Heart right ventricle (tissue), 16 donors: Measurements from ENCODE around the gene USP20. TPM values are rescaled to one million over a fixed set of nuclear protein-coding genes. Genes with fewer than 3 reads are reported as not detected.

ENCODE experiments used
- ATAC-seq, 8 donors: fragments of 200-7000 bp; cut with Tn5 transposase; one replicate each; pipeline ENCODE4 v1.9.1; 2020; ENCODE audit warnings: mild to moderate bottlenecking in 8 of 8, moderate library complexity in 8 of 8, moderate number of reproducible peaks in 1 of 8
- DNase-seq, 2 donors: peaks; one replicate each; pipeline ENCODE4 v3.0.0-alpha.2; 2020
- H3K27ac ChIP-seq, 10 donors: fragments of 200-600 bp; sonication (generic) in 2 of 10; one replicate each; pipeline versions ENCODE4 v1.5.0 to v1.8.0; 2020 to 2022; ENCODE audit warnings: mild to moderate bottlenecking in 3 of 10
- H3K27me3 ChIP-seq, 7 donors: fragments of 200-600 bp; one replicate each; pipeline ENCODE4 v1.8.0; 2021 to 2022; ENCODE audit warnings: mild to moderate bottlenecking in 2 of 7
- H3K36me3 ChIP-seq, 9 donors: fragments of 200-600 bp; sonication (generic) in 1 of 9; one replicate each; pipeline versions ENCODE4 v1.5.0 to v1.8.0; 2020 to 2022; ENCODE audit warnings: mild to moderate bottlenecking in 2 of 9
- H3K4me1 ChIP-seq, 9 donors: fragments of 200-600 bp; sonication (generic) in 1 of 9; one replicate each; pipeline versions ENCODE4 v1.5.0 to v1.8.0; 2020 to 2022; ENCODE audit warnings: mild to moderate bottlenecking in 4 of 9
- H3K4me3 ChIP-seq, 10 donors: fragments of 200-600 bp; sonication (generic) in 2 of 10; one replicate each; pipeline versions ENCODE4 v1.5.0 to v1.8.0; 2020 to 2022; ENCODE audit warnings: mild to moderate bottlenecking in 7 of 10, moderate library complexity in 2 of 10
- H3K9me3 ChIP-seq, 11 donors: fragments of 200-600 bp in 10 of 11; sonication (generic) in 2 of 11; one replicate each; pipeline versions ENCODE4 v1.5.0 to v1.8.0; 2013 to 2022; ENCODE audit warnings: mild to moderate bottlenecking in 2 of 11, control low read depth in 1 of 11, moderate library complexity in 1 of 11
- CTCF ChIP-seq, 9 donors: fragments of 200-600 bp; sonication (generic) in 2 of 9; IDR thresholded peaks; one replicate each; pipeline versions ENCODE4 v1.5.0 to v1.8.0; 2021 to 2022; ENCODE audit warnings: antibody characterized with exemption in 9 of 9, mild to moderate bottlenecking in 5 of 9, moderate library complexity in 1 of 9
- WGBS, 2 donors: extraction: QIAGEN DNeasy Blood & Tissue Kit; methylation state at CpG; one replicate each; pipeline ENCODE4 v1.1.7; 2013; ENCODE audit warnings: inconsistent platforms in 1 of 2; 5-methylcytosine and 5-hydroxymethylcytosine counted together
- intact Hi-C, 10 donors: fragments of 100-400 bp; cut with DNase I; formaldehyde crosslinking; loops; one replicate each; pipeline versions ENCODE4 v1.11.1 to v1.14.2; 2022
- polyA plus RNA-seq, 2 donors: library from polyadenylated mRNA; stranded (reverse); fragments of 200-250 nt; gene quantifications; one replicate each; pipeline ENCODE4 v1.2.3, GENCODE V29; 2013
- total RNA-seq, 10 donors: library from RNA; stranded (reverse); fragmentation: NEBNext Ultra II Directional in 3 of 10; extraction: Animal tissue kit (Norgen Biotek cat#: 25700) in 3 of 10; gene quantifications; one replicate each; pipeline versions ENCODE4 v1.2.1 to v1.2.4, GENCODE V29; 2021 to 2023
- donor health status: Arrhythmogenic right ventricular cardiomyopathy.
- donor health status: ischemic (EF 13 %, LVEDD 7.1; RV severe dilation, severe dysfunction).
- donor health status: healthy with polysubstance abuse.
- donor health status: DM: no; HTN: yes; CAD: no.
- donor health status: DM: no; HTN: no; CAD: no.
- donor health status: ischemic (EF 25% LVEDD 6.9; RV normal size, moderate dysfunction).
- donor health status: ischemic (EF 25% LVEDD 5.7; RV mildly dilated, moderate dysfunction).
- donor health status: healthy.
- donor health status: DM: yes; HTN: yes; CAD: no.
- donor health status: Ischemic cardiomyopathy.
- donor health status: ischemic (EF 35%, LVEDD 5.7; RV mildly dilated, moderate dysfunction).
- donor health status: nonischemic (EF 11% LVEDD 7.7; RV severe dilation, severe dysfunction).
- donor health status: DM: yes; HTN: yes; CAD: no.
- donor health status: PGD.
- donor health status: ischemic (EF 29% LVEDD 5.4; RV normal size, mild dysfunction).
- donor health status: nonischemic (EF 23%, LVEDD 6.1; RV moderate dilation, normal function).

Gene USP20
- total and polyA plus RNA-seq, 12 donors: 10.9 to 16.8 (median 12.5) TPM

- DNase-seq (no peak), ATAC-seq (no peak)
- 93 to 97% methylated on average over 8 of the region's 8 CpGs for WGBS, 2 donors
- H3K27me3 ChIP-seq: no peaks in the 10 kb centered on the region
- H3K4me3 ChIP-seq: no peak overlapping the region
- no peaks in the 10 kb centered on the region for H3K9me3 ChIP-seq
- H3K4me1 ChIP-seq: peaks cover 0 to 10% (median 0%) of the 10 kb centered on the region in 9 donors
- intact Hi-C loops: no loop called here
- TF ChIP-seq CTCF (IDR thresholded peaks at IDR 0.05): no peak
- H3K36me3 ChIP-seq: peaks cover 0 to 99% (median 22%) of the 10 kb centered on the region in 9 donors
- no peak overlapping the region for H3K27ac ChIP-seq
These were observed 67.5 kb downstream of the USP20 start for GRCh38 chr9:129902740-129903134.

DNA sequence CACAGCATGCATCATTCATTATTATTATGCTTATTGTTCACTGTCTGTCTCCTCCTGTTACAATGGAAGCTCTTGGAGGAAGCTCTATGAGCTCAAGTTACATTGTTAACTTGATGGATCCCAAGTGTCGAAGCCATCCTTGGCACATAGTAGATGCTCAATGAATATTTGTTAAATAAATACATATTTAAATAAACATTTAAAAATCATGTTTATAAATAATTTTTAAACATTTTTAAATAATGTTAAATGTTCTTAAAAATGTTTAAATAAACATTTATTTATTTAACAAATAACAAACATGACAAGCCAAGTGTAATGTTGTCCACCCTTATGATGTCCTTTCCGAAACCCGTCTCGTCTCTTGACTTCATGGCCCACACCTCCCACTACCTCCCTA is 69.5 kb downstream of the USP20 start:
- no peak for DNase-seq
- Histone ChIP-seq H3K27ac (no peak overlapping the region), H3K9me3 (no peaks in the 10 kb centered on the region), H3K36me3 (peaks cover 0 to 100% (median 35%) of the 10 kb centered on the region in 9 donors), H3K4me1 (peaks cover 0 to 6% (median 0%) of the 10 kb centered on the region in 9 donors), H3K4me3 (no peak overlapping the region), H3K27me3 (no peaks in the 10 kb centered on the region)
- intact Hi-C loops: no loop called here
- TF ChIP-seq CTCF (IDR thresholded peaks at IDR 0.05): no peak
- 96 to 98% methylated on average over 4 of the region's 4 CpGs for WGBS, 2 donors
- ATAC-seq: no peak

GRCh38 chr9:129906298-129906697 is 71.0 kb downstream of the USP20 start:
- 94 to 98% methylated on average over 4 of the region's 4 CpGs for WGBS, 2 donors
- DNase-seq (no peak), ATAC-seq (no peak)
- Histone ChIP-seq H3K36me3 (peaks cover 0 to 95% (median 28%) of the 10 kb centered on the region in 9 donors), H3K27ac (no peak overlapping the region), H3K4me1 (peaks cover 0 to 10% (median 0%) of the 10 kb centered on the region in 9 donors), H3K9me3 (no peaks in the 10 kb centered on the region), H3K27me3 (no peaks in the 10 kb centered on the region), H3K4me3 (no peak overlapping the region)
- TF ChIP-seq CTCF (IDR thresholded peaks at IDR 0.05): no peak
- intact Hi-C loops: no loop called here

DNA sequence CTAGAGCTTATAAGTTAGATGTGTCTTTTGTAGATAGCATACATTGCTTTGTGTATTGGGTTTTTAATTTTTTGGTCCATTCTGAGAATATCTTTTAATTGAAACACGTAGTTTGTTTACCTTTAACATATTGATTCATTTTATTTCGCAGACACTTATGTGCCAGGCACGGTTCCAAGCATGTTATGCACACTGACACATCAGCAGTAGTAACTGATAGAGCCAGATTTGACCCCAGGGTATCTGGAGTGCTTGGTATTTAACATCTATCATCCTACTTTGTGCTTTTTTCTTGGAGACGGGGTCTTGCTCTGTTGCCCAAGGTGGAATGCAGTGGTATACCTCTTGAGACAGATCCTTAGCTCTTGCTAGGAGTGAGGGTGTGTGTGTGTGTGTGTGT is 71.9 kb downstream of the USP20 start:
- ATAC-seq: no peak
- 95 to 96% methylated on average over 4 of the region's 4 CpGs for WGBS, 2 donors
- intact Hi-C loops: no loop called here

More for the DNA sequence above, 71.9 kb downstream of the USP20 start:
- Histone ChIP-seq H3K4me3 (no peak overlapping the region), H3K36me3 (peaks cover 0 to 91% (median 24%) of the 10 kb centered on the region in 9 donors), H3K27me3 (no peaks in the 10 kb centered on the region), H3K4me1 (peaks cover 0 to 13% (median 0%) of the 10 kb centered on the region in 9 donors), H3K27ac (no peak overlapping the region), H3K9me3 (no peaks in the 10 kb centered on the region)
- DNase-seq: no peak
- TF ChIP-seq CTCF (IDR thresholded peaks at IDR 0.05): no peak
